ENCODE measurements around the gene OR2T6.
"Not testable (repeated sequence)": the region's sequence is repeated elsewhere in the genome, so short reads cannot be mapped to it uniquely, and the experiment has no call there.

The OR2T6 gene

DNA sequence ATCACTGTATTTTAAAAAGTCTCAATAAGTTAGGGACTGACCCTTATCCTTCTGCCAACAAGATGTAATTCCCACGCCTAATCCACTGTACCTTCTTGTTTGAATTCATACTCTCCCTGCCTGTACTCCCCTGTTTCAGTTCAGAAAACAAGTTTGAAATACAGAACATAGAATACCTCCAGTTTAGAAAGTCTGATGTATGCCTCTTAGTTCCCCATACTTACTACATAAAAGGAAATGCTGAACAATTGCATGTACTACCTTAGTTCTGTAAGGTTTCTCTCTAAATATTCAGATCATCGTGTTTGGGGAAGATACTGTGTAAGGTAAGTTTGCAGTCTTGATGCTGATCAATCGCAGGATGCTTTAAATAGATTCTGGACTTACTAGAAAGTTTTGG, 60.8 kb downstream of the OR2T6 start:
- DNase-seq (ENCODE audit: low read depth, low spot score); in situ Hi-C loops (cut with HindIII; ENCODE audit: low sequenced_read_pairs); H3K4me3 ChIP-seq (ENCODE audit: low read depth, low read length): not testable (repeated sequence)

DNA sequence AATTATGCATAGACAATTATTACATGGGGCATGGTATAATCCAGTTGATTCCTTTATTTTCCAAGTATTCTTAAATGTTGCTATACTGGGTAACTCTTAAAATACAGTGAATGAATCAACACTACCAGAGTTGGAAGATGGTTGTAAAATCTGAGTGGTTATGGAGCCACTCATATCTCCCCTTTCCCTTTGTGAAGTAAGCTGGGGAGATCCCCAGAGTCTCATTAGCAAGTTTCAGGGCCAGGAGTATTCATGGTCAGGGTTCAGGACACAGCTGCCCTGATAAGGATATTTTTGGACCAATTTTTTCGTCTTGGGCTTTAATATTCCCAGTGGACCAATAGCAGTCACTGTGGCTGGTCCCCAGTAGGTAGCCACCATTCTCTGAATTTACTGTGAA, 63.1 kb downstream of the OR2T6 start:
- H3K4me3 ChIP-seq (ENCODE audit: low read depth, low read length); DNase-seq (ENCODE audit: low read depth, low spot score); in situ Hi-C loops (cut with HindIII; ENCODE audit: low sequenced_read_pairs): not testable (repeated sequence)

DNA sequence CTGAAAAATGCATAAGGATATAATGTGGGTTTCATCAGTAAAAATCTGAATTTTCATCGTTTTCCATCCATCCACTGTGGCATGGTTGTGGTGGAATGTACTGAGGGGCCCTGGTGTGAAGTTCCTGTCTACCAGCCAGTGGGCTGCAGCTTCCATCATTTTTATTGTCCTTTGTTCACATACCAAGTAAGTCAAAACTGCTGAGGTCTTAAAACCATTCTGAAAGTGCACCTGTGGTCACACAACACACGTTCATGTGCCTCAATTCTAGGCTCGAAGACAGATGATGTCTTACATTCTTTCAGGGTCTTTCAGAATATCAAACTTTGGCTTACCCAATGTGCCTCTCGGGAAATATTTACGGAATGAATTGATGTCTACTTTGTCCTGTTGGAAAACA, 63.7 kb downstream of the OR2T6 start:
- in situ Hi-C loops (cut with HindIII; ENCODE audit: low sequenced_read_pairs); DNase-seq (ENCODE audit: low read depth, low spot score); H3K4me3 ChIP-seq (ENCODE audit: low read depth, low read length): not testable (repeated sequence)

Measured in astrocyte of the spinal cord (primary cell).